ENCODE measurements around the gene DIP2C. TPM values are rescaled to one million over a fixed set of nuclear protein-coding genes. Genes with fewer than 3 reads are reported as not detected.

Gene DIP2C
- total RNA-seq, 1 donor = 19.9 TPM

GRCh38 chr10:639001-639750 is 50.3 kb downstream of the DIP2C start:
- no peak for DNase-seq (ENCODE audit: low read depth)
- TF ChIP-seq CTCF (IDR thresholded peaks at IDR 0.05; ENCODE audit: insufficient read depth, low read depth, low read length) = no peak
- H3K4me3 ChIP-seq (ENCODE audit: low read depth, low read length) = no peak overlapping the region

DNA sequence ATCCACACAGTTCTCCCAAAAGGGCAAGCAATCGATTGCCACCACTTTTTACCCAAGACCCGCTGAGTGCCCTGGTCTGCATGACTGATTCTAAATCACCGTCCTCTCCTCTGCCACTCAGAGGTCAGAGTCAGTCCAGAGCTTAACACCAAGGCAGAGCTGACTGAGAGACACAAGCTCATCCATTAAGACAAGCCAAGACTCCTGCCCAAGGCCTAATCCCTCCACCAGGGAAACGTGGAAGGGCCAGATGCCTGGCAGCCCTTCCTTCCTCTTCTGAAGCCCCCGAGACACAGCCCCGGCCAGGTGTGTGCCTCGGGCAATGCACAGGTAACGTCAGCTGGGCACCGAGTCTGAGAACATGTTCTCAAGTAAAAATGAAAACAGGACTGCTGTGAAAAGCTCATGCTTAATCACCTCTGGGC is 51.7 kb downstream of the DIP2C start:
- H3K4me3 ChIP-seq (ENCODE audit: low read depth, low read length) = no peak overlapping the region
- no peak for DNase-seq (ENCODE audit: low read depth)
- no peak for TF ChIP-seq CTCF (IDR thresholded peaks at IDR 0.05; ENCODE audit: insufficient read depth, low read depth, low read length)

DNA sequence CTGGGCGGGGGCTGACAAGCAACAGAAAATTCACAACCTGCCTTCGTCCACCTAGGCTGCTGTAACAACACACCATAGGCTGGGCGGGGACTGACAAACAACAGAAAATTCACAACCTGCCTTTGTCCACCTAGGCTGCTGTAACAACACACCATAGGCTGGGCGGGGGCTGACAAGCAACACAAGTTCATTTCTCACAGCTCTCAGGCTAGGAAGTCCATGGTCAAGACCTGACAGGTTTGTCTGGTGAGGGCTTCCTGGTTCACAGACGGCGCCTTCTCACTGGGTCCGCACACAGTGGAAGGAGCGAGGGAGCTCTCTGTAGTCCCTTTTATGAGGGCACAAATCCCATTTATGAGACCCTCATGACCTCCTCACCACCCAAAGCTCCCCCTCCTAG is 52.2 kb downstream of the DIP2C start:
- no peak overlapping the region for H3K4me3 ChIP-seq (ENCODE audit: low read depth, low read length)
- TF ChIP-seq CTCF (IDR thresholded peaks at IDR 0.05; ENCODE audit: insufficient read depth, low read depth, low read length) = no peak
- DNase-seq (ENCODE audit: low read depth) = no peak

DNA sequence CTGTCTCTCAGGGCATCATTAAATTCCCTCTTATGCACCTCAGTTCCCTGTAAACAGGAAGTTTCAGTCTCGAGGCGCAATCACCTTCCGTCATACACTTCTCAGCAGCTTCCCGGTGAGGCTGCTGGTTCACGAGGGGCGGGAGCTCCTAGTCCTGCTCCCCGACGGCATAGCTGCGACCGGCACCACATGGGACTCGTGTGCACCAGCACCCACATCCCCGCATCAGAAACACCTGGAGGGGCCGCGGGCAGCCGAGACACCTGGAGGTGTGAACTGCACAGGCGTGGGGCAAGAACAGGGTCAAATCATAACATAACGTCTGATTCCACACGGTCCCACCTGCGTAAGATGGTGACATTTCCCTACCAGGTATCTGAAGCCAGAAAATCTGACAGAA is 52.7 kb downstream of the DIP2C start:
- no peak for TF ChIP-seq CTCF (IDR thresholded peaks at IDR 0.05; ENCODE audit: insufficient read depth, low read depth, low read length)
- DNase-seq (ENCODE audit: low read depth) = no peak
- no peak overlapping the region for H3K4me3 ChIP-seq (ENCODE audit: low read depth, low read length)

GRCh38 chr10:636016-636730 is 53.3 kb downstream of the DIP2C start:
- no peak for DNase-seq (ENCODE audit: low read depth)
- H3K4me3 ChIP-seq (ENCODE audit: low read depth, low read length) = no peak overlapping the region
- TF ChIP-seq CTCF (IDR thresholded peaks at IDR 0.05; ENCODE audit: insufficient read depth, low read depth, low read length) = no peak

GRCh38 chr10:635088-635861 is 54.2 kb downstream of the DIP2C start:
- no peak for TF ChIP-seq CTCF (IDR thresholded peaks at IDR 0.05; ENCODE audit: insufficient read depth, low read depth, low read length)
- DNase-seq (ENCODE audit: low read depth) = no peak
- H3K4me3 ChIP-seq (ENCODE audit: low read depth, low read length) = no peak overlapping the region
